HG03196 (cell line): Measurements from ENCODE around the gene INO80C.
"Not testable (repeated sequence)": the region's sequence is repeated elsewhere in the genome, so short reads cannot be mapped to it uniquely, and the experiment has no call there.

ENCODE experiments used
- ATAC-seq: cut with Tn5 transposase; IDR thresholded peaks from one replicate; pipeline ENCODE4 v1.9.1; 2021; ENCODE audit not compliant: unreplicated experiment

Gene INO80C

DNA sequence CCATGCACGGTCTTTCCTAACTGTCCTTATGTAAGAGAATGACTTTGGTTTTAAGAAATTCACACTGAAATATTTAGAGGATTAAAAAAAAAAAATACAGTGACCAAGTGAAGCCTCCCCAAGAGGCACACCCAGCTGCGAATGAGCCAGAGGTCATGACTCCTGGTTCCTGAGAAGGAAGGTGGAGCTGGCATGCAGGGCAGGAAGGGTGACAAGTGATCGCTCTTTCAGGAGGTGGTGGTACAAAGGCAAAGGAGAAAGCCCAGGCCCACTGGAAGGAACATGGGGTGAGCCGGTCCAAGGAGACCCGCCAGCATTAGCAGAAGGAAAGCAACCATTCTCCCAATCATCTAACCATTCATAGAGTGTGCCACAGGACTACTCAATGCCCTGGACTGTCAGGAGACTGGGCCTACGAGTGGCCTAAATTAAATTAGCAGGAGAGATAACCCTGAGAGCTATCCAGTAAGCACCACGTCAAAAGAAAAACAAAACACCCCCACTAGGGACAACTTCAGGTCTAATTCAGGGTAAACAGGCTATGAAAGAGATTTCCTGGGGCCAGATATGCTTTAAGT, 7.8 kb downstream of the INO80C start:
- no peak for ATAC-seq

DNA sequence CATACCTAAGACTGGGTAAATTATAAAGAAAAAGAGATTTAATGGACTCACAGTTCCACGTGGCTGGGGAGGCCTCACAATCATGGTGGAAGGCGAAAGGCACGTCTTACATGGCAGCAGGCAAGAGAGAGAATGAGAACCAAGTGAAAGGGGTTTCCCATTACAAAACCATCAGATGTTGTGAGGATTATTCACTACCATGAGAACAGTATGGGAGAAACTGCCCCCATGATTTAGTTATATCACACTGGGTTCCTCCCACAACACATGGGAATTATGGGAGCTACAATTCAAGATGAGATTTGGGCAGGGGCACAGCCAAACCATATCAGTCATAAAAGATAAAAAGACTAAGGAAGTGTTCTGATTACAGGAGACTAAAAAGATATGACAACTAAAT, 8.5 kb downstream of the INO80C start:
- not testable (repeated sequence) for ATAC-seq

DNA sequence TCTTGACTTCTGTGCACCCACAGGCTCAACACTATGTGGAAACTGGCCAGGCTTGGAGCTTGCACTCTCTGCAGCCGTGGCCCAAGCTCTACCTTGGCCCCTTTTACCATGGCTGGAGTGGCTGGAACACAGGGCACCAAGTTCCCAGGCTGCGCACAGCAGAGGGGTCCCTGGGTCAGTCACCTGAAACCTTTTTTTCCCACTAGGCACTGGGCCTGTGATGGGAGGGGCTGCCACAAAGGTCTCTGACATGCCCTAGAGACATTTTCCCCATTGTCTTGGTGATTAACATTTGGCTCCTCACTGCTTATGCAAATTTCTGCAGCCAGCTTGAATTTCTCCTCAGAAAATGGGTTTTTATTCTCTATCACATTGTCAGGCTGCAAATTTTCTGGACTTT, 9.4 kb downstream of the INO80C start:
- not testable (repeated sequence) for ATAC-seq

DNA sequence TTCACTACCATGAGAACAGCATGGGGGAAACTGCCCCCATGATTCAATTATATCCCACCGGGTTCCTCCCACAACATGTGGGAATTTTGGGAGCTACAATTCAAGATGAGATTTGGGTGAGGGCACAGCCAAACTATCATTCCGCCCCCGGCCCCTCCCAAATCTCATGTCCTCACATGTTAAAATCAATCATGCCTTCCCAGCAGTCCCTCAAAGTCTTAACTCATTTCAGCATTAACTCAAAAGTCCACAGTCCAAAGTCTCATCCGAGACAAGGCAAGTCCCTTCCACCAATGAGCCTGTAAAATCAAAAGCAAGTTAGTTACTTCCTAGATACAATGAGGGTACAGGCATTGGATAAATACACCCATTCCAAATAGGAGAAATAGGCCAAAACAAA, 10.2 kb downstream of the INO80C start:
- ATAC-seq = not testable (repeated sequence)

DNA sequence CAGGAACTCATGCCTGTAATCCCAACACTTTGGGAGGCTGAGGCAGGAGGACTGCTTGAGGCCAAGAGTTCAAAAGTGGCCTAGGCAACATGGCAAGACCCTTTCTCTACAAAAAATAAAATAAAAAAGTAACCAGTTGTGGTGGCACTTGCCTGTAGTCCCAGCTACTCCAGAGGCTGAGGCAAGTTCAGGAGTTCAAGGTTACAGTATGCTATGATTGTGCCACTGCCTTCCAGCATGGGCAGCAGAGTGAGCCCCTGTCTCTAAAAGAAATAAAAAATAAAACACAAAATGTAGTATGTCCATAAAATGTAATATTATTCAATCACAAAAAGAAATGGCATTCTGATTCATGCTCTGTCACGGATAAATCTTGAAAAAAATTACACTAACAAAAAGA, 11.9 kb downstream of the INO80C start:
- ATAC-seq = no peak

DNA sequence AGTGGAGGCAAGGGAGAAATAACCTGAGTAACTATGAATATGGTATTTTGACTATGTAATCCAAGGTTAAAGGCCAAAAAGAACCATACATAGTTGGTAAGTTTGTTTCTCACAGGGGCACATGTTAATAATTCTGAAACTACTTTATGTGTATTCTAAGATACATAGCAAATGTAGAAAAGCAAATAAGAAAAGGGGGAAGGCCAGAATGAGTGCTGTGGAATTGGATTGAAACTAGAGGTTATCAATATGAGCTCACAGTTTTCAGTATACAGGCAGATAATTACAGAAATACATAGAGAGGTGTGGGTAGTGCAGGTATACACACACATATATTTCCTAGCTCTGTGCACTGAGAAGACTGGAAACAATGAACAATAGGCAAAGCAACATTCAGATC, 13.7 kb downstream of the INO80C start:
- ATAC-seq = peak; percentile 66

DNA sequence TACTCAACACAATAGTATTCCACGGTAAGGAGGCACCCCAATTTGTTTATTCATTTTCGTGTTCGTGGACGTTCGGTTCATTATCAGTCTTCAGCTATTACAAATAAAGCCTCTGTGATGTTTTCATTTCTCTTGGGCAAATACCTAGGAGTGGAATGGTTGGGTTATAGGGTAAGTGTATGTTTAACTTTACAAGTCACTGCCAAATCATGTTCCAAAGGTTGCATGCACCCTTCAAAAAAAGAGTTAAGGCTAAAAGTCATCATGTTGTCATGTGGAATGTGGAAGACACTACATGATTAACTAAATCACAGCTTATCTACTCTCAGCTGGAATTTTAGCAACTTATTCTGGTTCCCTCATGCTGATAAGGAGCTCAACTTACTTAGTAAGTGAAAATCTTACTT, 15.8 kb downstream of the INO80C start:
- no peak for ATAC-seq

DNA sequence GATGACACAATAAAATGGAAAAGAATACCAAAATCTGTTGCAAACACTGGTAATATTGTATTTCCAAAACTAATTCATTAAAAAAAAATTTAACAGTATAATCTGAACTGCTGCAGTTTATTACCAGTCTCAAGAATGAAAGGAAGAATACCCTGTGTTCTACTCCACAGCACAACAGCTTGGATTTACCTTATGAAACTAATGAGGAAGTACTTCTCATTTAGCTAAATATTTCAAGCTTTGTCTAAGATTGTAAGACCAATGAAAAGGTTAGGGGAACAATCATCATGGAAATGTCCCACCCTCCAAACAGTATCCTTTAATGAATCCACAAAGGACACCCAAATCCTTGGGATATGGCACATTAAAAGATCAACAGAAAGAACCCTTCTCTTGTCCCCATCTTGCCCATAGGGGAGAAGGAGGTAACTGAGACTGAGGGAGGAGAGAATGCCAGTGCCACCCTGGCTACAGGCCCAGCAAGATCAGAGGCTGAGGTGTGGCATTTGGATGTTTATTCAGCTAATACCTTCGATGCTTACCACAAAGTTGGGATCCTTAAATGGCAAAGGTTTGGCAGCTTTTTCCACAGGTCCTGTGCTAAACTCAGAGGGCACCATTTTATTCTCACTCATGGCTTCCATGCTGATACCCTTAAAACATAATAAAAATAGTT, 17.7 kb downstream of the INO80C start:
- no peak for ATAC-seq

DNA sequence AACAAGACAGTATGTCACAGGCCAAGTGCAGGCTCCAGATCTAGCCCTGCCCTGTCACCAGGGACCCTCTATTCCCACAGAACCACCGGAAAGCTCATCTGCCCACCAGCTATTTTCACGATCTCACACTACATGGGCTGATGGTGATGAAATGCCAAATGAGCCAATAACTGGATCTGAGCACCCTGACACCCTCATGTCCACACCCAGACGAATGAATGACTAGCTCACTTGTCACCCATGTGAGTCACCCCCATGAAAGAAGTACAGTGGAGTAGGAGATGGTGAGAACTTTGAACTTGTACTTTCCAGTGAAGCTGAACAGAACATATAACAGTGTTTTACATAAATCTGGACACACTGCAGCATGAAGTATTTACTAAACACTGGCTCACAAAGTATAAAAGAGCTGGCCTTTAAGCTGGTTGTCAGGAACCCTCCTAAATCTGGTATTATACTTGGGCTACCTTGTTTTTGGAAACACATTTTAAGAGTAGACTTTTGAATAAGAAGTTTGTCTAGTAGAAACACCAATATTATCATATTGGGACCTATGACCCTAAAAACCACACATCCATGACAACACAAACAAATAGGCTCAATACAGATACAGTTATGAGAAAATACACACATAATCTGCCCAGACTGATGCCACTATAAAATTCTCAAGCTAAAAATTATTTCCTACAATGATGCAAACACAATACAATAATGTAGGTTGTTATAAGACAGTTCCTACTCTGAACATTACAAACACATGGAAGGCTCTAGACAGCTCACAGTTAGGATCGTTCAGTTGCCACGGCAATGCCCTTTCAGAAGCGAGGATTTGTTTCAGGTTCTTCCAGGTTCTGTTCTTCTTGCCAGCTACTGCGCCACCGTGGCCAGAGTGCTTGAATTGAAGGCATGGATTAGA, 19.0 kb downstream of the INO80C start:
- peak; percentile 73 for ATAC-seq

DNA sequence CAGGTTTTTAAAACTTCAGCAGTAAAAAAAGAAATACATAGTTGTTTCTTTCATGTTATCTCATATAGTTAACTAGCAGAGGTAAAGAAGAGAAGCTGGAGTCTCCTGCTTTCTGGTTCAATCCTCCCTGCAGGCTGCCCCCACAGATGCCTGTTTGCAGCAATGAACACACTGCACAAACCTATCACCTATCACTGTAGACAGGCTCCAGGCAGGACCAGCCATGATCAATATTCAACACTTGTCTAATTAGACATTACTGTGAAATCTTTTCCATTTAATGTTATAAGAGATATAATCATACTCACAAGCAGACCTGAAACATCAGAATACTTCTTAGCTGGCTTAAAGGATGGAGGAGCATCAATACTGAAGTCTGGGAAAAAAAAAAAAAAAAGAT, 19.8 kb downstream of the INO80C start:
- no peak for ATAC-seq

DNA sequence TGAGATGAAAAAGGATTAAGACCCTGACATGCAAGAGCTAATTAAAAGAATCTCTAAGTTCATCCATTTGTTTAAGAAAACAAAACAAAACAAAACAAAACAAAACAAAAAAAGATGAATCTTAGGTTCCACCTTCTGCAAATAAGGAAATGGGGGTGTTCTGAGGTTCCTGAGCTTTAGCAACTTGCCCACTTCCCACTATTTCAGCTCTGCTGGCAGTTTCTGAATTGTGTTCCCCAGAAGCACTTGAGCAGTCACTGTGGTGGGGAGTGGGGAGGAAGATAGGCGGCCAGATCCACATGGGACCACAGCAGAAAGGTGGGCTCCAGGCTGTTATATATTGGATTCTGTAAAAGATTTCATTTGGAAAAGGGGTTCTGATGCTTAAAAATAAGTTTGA, 20.3 kb downstream of the INO80C start:
- no peak for ATAC-seq

DNA sequence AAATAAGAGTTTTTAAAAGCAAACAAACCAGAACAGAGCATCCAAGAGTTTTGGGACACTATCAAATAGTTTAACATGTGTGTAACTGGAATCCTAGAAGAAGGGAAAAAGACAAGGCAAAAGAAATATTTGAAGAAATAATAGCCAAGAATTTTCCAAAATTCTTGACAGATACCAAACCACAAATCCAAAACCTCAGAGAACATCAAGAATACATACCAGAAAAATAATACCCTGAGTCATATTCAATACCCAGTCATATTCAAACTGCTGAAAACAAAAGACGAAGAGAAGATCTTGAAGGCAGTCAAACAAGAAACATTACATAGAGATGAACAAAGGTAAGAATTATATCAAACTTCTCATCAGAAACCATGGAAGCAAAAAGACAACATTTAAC, 22.9 kb downstream of the INO80C start:
- no peak for ATAC-seq

DNA sequence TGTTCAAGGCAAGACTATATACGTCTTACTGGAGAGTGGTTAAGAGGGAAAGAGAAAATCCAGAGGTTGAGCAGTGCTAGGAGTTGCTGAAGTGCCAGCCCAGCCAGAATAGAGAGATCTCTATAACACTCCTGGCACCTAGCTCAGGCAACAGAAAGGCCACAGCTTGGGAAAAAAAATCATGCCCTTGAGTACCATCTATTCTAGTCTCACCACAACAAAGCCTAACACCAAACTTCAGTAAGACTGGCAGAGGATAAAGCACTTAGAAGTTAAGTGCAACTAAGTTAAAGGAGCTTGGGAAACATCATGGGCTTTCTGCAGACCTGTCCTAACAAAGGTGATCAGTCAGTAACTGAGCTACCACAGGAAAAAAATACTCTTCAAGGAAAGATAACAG, 24.2 kb downstream of the INO80C start:
- ATAC-seq = no peak

DNA sequence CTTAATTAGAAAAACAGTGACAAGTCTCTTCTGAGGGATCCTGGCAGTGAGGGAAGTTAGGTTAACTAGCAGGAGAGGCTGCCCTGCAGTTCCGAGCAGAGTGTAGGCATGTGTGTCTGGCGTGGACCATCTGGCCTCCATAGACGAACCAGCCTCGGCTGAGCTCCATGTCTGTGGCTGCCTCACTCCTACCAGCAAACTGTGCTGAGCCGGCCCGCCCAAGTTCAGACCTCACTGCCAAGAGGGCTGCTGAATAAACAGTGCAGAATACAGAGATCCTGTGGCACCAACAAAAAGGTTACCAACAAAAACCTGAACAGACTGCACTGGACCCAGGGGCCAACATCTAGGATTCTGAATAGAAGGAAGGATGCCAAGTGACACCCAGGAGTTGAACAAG, 27.3 kb downstream of the INO80C start:
- no peak for ATAC-seq

DNA sequence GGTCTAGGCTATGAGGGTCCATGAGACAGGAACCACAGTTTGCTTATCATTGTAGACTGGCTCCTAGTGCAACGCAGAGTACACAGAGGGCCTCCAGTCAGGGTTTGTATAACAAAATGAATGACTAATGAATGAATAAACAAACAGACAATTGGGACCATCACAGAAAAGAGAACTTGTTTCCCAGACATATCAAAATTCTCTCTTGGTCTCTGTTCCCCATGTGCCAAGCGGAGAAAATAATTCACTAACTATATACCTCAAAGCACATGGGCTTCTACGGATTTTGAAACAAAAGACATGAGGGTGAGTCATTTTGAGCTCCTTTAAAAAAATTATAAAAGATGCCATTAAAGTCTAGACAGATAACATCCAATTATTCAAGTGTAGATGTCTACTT, 28.0 kb downstream of the INO80C start:
- ATAC-seq = no peak

DNA sequence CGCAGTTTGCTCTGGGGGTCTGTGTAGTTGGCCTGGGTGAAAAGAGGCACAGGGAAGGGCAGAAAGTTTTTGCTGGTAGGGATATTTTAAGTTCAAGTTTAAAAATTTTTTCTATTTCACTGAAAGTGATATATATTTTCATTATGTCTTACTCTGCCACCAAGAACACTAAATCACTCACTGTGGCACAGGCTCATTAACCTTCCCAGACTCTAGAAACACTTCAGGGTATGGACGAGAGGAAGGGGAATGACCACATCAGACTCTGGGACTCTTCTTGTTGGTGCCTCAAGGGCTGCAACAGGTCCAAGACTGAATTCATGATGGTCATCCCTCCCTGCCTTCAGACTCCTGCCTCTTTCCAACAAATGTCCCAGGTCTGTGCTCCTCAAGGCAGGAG, 29.0 kb downstream of the INO80C start:
- ATAC-seq = no peak

DNA sequence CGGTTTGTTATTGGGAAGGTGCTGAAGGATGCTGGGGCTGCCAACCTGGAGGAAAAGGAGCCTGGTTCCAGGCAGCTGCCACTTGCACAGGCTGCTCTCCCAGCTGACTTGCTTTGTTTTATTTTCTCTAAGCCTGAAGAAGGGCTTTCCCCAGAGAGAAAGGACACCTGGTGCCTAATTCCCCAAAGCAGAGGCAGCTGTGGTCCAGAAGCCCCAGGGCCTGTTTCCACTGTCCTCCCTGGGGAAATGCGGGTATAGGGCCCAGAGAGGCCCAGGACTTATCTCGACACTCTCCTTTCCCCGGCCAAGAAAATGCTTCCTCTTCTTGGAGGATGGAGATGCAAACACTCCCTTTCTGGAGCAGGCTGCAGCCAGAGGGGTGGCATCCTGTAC, 30.1 kb downstream of the INO80C start:
- peak; percentile 80 for ATAC-seq

DNA sequence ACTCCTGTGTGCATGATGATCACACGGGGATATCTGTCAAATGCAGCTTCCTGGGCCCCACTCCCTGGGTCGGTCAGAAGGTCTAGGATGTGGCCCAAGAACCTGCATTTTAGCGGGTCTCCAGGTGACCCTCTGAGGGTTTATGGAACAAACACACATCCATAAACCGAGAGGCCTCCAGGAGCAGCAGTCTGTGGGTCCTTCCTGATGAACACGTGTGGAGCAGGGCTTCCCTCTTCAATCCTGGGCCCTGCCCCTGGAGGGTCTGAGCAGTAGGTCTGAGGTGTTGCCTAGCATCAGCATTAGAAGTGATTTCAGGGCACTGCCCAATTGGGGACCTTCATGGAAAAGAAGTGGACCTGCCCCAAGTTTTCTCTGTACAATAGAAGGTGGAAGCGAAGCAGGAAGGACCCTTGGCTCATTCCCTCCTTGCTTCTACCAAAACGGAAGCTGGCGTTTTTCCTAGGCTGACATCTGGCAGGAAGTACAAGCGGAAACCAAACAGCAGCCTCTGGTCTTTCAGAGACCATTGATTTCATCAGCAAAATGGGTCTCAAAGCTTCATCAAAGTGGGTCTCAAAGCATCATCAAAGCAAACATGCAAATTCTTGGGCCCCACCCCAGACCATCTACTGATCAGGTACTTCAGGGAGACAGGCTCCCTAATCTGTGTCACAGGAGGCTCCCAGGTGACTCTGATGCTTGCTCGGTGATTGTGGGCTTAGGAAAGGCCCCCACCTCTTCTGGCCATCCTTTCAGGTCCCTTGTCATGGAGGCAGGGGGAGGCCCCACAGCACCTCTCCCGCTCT, 30.7 kb downstream of the INO80C start:
- no peak for ATAC-seq

DNA sequence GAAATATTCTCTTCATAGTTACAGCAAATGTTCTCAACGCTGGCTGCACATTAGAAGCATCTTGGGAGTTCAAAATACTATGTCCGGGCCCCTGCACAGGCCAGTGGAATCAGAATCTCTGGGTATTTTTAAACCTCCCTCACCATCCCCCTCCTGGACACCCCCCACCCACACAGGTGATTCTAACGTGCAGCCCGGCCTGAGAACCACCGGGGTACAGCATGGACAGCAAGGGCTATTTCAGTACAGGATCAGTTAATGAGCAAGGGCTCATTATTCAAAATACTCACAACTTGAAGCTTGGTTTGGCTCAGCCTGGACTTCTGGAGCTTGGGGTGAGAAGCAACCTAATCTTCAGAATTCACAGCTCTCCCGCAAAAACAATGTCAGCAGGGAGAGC, 31.4 kb downstream of the INO80C start:
- no peak for ATAC-seq

DNA sequence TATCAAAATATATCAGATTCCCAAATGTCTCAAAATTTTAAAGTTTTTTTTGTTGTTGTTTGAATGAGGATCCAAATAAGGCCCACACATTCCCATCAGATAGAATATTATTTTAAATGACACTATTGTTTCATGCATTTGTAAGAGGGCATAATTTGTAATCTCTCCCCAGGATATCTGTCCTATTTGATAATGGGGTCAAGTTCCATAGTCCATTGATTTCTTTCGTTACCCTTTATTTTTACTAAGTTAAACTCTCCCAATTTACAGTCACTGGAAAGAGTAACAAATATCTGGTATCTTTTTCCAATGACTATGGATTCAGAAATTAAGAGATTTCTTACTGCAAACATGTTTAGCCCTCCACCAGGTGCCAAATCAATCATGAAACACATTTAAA, 32.4 kb downstream of the INO80C start:
- ATAC-seq = no peak

DNA sequence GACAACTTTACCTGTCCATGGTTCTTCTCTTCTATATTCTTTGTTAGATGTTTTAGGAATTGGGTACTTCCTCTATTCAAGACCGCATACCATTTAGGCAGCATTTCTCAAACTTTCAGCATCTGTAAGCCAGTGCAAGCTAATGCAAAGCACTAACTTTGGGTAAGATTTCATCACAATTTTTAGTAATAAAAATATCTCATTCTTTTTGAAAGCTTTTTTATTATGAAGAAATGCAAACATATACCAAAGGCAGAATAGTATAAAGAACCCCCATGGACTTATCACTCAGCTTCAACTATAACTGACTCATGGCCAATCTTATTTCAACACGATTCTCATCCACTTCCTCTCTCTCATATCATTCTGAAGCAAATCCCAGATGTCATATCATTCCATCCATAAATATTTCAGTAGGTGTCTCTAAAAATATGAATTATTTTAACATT, 32.9 kb downstream of the INO80C start:
- no peak for ATAC-seq
